B cell (primary cell): ENCODE results near the gene PRSS36. TPM values are rescaled to one million over a fixed set of nuclear protein-coding genes. Genes with fewer than 3 reads are reported as not detected.

Experiments used
- ATAC-seq: fragments of 200-7000 bp; cut with Tn5 transposase; one replicate; pipeline ENCODE4 v1.10.0; 2021; ENCODE audit warnings: low read depth, mild to moderate bottlenecking, moderate number of reproducible peaks, moderate library complexity
- CTCF ChIA-PET: fragments of 350-600 bp; sonication (Branson Sonifier 250); formaldehyde crosslinking; loops from one replicate; lab custom pipeline; 2021; ENCODE audit warnings: antibody characterized with exemption, inconsistent platforms; lab: Charles Lee
- POLR2A ChIA-PET: fragments of 350-600 bp; sonication (Branson Sonifier 250); formaldehyde crosslinking; loops from one replicate; lab custom pipeline; 2021; ENCODE audit warnings: antibody characterized with exemption; lab: Charles Lee
- DNase-seq: peaks from one replicate; pipeline ENCODE4 v3.0.0; 2013
- H2AFZ ChIP-seq: 2 replicates; pipeline ENCODE4 v1.6.1; 2012; ENCODE audit warnings: mild to moderate bottlenecking, low read depth, low read length; ENCODE audit not compliant: insufficient read depth, poor library complexity, severe bottlenecking
- H3K27ac ChIP-seq, 2 donors: 1 replicate in 1 of 2; 2 replicates in 1 of 2; pipeline ENCODE4 v1.5.1; 2012 to 2013; ENCODE audit warnings: low read length in 2 of 2, mild to moderate bottlenecking in 2 of 2, moderate library complexity in 1 of 2
- H3K27me3 ChIP-seq, 4 experiments: fragments of 200-600 bp in 1 of 4; sonication (generic) in 1 of 4; replicated peaks in 1 of 4; 1 replicate in 2 of 4; 2 replicates in 2 of 4; pipeline versions ENCODE4 v1.6.1 to v1.7.0; 2013 to 2016; ENCODE audit warnings: low read length in 3 of 4, mild to moderate bottlenecking in 2 of 4, mixed read lengths in 1 of 4, moderate library complexity in 1 of 4; ENCODE audit not compliant: insufficient read depth in 4 of 4, control insufficient read depth in 3 of 4; ENCODE audit errors: control extremely low read depth in 1 of 4
- H3K36me3 ChIP-seq, 2 experiments: replicated peaks in 1 of 2; 1 replicate in 1 of 2; 2 replicates in 1 of 2; pipeline versions ENCODE4 v1.6.1 to v1.7.1; 2013; ENCODE audit warnings: low read length in 1 of 2; ENCODE audit not compliant: insufficient read depth in 2 of 2, control insufficient read depth in 1 of 2; ENCODE audit errors: control extremely low read depth in 1 of 2, extremely low read depth in 1 of 2
- H3K4me1 ChIP-seq, 2 donors: fragments of 200-600 bp in 1 of 2; sonication (generic) in 1 of 2; 1 replicate in 1 of 2; 2 replicates in 1 of 2; pipeline versions ENCODE4 v1.5.1 to v1.6.1; 2013 to 2017; ENCODE audit warnings: low read length in 2 of 2; ENCODE audit not compliant: control insufficient read depth in 2 of 2, insufficient read depth in 2 of 2
- H3K4me2 ChIP-seq: replicated peaks from 2 replicates; pipeline ENCODE3; 2012; ENCODE audit warnings: mild to moderate bottlenecking, low read depth, low read length; ENCODE audit not compliant: poor library complexity, severe bottlenecking
- H3K4me3 ChIP-seq, 5 experiments: fragments of 200-600 bp in 1 of 5; sonication (generic) in 1 of 5; 1 replicate in 3 of 5; 2 replicates in 2 of 5; pipeline versions ENCODE4 v1.5.1 to v1.7.0; 2011 to 2016; ENCODE audit warnings: low read length in 4 of 5, mild to moderate bottlenecking in 4 of 5, low read depth in 2 of 5, control low read depth in 1 of 5, moderate library complexity in 1 of 5; ENCODE audit not compliant: insufficient read depth in 1 of 5; ENCODE audit errors: control extremely low read depth in 1 of 5, extremely low read depth in 1 of 5
- H3K79me2 ChIP-seq: fragments of 200-600 bp; sonication (generic); one replicate; pipeline ENCODE4 v1.6.0; 2016; ENCODE audit warnings: low read length; ENCODE audit not compliant: control insufficient read depth, insufficient read depth
- H3K9ac ChIP-seq: fragments of 200-600 bp; sonication (generic); 2 replicates; pipeline ENCODE4 v1.6.1; 2017; ENCODE audit warnings: mild to moderate bottlenecking, low read length, moderate library complexity
- H3K9me3 ChIP-seq, 3 donors: one replicate each; pipeline versions ENCODE4 v1.6.1 to v1.7.1; 2013; ENCODE audit warnings: low read length in 2 of 3; ENCODE audit not compliant: control insufficient read depth in 2 of 3, insufficient read depth in 1 of 3; ENCODE audit errors: control extremely low read depth in 1 of 3
- H4K20me1 ChIP-seq: 2 replicates; pipeline ENCODE4 v1.6.0; 2012; ENCODE audit warnings: mild to moderate bottlenecking, low read length; ENCODE audit not compliant: insufficient read depth, control insufficient read depth, poor library complexity, severe bottlenecking
- H3K27ac Mint-ChIP-seq: one replicate; pipeline ENCODE4 v1.8.0; 2021; ENCODE audit warnings: mixed read lengths
- H3K27me3 Mint-ChIP-seq: one replicate; pipeline ENCODE4 v1.8.0; 2021; ENCODE audit warnings: mixed read lengths
- H3K4me1 Mint-ChIP-seq: one replicate; pipeline ENCODE4 v1.8.0; 2021; ENCODE audit warnings: mixed read lengths
- H3K4me3 Mint-ChIP-seq: one replicate; pipeline ENCODE4 v1.8.0; 2021; ENCODE audit warnings: mixed read lengths
- H3K9me3 Mint-ChIP-seq: one replicate; pipeline ENCODE4 v1.8.0; 2022; ENCODE audit warnings: mixed read lengths; ENCODE audit not compliant: insufficient read depth
- EZH2 ChIP-seq: IDR thresholded peaks from 2 replicates; pipeline ENCODE4 v1.6.1; 2012; ENCODE audit warnings: borderline replicate concordance, low read depth, mild to moderate bottlenecking, moderate library complexity, low read length; ENCODE audit not compliant: insufficient read depth, poor library complexity, severe bottlenecking
- WGBS: methylation state at CpG from one replicate; pipeline ENCODE4 v1.1.5; 2013; ENCODE audit warnings: missing lambda C conversion rate; ENCODE audit not compliant: insufficient coverage; 5-methylcytosine and 5-hydroxymethylcytosine counted together
- intact Hi-C: fragments of 100-400 bp; cut with micrococcal nuclease; formaldehyde crosslinking; loops from one replicate; pipeline ENCODE4 v1.10.0; 2022
- polyA plus RNA-seq: library from polyadenylated mRNA; depleted of rRNA; stranded (reverse); fragments of >200 nt; gene quantifications from 2 replicates; pipeline ENCODE4 v1.2.3, GENCODE V29; 2012
- small RNA-seq: library from RNA; depleted of rRNA; stranded (forward); fragments of <200 nt; gene quantifications from one replicate; pipeline ENCODE3, GENCODE V24; 2012; ENCODE audit warnings: low replicate concordance, low read depth; ENCODE audit not compliant: insufficient read length
- total RNA-seq, 2 donors: library from RNA; stranded (reverse); fragments of 120-200 nt in 1 of 2; gene quantifications; 1 replicate in 1 of 2; 2 replicates in 1 of 2; pipeline versions ENCODE4 v1.2.3 to v1.2.4, GENCODE V29; 2013 to 2022
- TF ChIP-seq, protein P1 (sequence below): fragments of 200-600 bp; IDR thresholded peaks from one replicate; pipeline ENCODE4 v1.8.0; 2022; ENCODE audit warnings: antibody characterized with exemption, mild to moderate bottlenecking

Gene PRSS36
- total and polyA plus RNA-seq, 2 donors (not counting 1 experiment from before 2014, with no cell fraction given) = 1.0 to 1.6 TPM

GRCh38 chr16:31089199-31089598 is 60.7 kb downstream of the PRSS36 start:
- Histone ChIP-seq H3K4me3 (no peak overlapping the region), H3K9me3 (no peaks in the 10 kb centered on the region), H3K4me1 (peaks cover 5 to 14% of the 10 kb centered on the region in 2 donors), H3K4me2 (no peak overlapping the region), H3K36me3 (peaks cover 0 to 13% of the 10 kb centered on the region in 2 experiments), H3K9ac (no peak overlapping the region), H4K20me1 (peaks cover 5% of the 10 kb centered on the region), H3K27ac (no peak overlapping the region), H3K79me2 (peaks cover 23% of the 10 kb centered on the region), H3K27me3 (no peaks in the 10 kb centered on the region), H2AFZ (no peak overlapping the region)
- POLR2A ChIA-PET = no interaction called here
- Mint-ChIP-seq H3K4me1 (peaks cover 11% of the 10 kb centered on the region), H3K27me3 (no peaks in the 10 kb centered on the region), H3K9me3 (no peaks in the 10 kb centered on the region), H3K27ac (no peak overlapping the region), H3K4me3 (no peak overlapping the region)
- CTCF ChIA-PET = no interaction called here
- ATAC-seq = no peak
- no peak for TF ChIP-seq EZH2
- TF ChIP-seq, protein P1, sequence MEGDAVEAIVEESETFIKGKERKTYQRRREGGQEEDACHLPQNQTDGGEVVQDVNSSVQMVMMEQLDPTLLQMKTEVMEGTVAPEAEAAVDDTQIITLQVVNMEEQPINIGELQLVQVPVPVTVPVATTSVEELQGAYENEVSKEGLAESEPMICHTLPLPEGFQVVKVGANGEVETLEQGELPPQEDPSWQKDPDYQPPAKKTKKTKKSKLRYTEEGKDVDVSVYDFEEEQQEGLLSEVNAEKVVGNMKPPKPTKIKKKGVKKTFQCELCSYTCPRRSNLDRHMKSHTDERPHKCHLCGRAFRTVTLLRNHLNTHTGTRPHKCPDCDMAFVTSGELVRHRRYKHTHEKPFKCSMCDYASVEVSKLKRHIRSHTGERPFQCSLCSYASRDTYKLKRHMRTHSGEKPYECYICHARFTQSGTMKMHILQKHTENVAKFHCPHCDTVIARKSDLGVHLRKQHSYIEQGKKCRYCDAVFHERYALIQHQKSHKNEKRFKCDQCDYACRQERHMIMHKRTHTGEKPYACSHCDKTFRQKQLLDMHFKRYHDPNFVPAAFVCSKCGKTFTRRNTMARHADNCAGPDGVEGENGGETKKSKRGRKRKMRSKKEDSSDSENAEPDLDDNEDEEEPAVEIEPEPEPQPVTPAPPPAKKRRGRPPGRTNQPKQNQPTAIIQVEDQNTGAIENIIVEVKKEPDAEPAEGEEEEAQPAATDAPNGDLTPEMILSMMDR = no peak
- intact Hi-C loops = no loop called here
- DNase-seq = no peak
- WGBS = 96% methylated on average over 5 of the region's 8 CpGs

Small RNA genes within 50 kb of the gene (small RNA-seq; reads per million reads assigned to genes)
- gene AC009088.4 (not detected), gene NDUFA3P6 (not detected)

Other genes with a start within 250 kb of the PRSS36 start
- 25.0 and 29.5 TPM in 2 replicates for gene FBXL19, start 226.5 kb downstream of the PRSS36 start, total RNA-seq
- 9.0 and 12.9 TPM in 2 replicates for gene FBXL19, start 226.5 kb downstream of the PRSS36 start, polyA plus RNA-seq
- gene ORAI3, start 201.0 kb downstream of the PRSS36 start, total RNA-seq = 51.8 and 55.8 TPM in 2 replicates
- gene ORAI3, start 201.0 kb downstream of the PRSS36 start, polyA plus RNA-seq = 24.2 and 32.2 TPM in 2 replicates
- gene SETD1A, start 192.3 kb downstream of the PRSS36 start, total RNA-seq = 37.2 and 39.5 TPM in 2 replicates
- gene SETD1A, start 192.3 kb downstream of the PRSS36 start, polyA plus RNA-seq = 11.5 and 12.4 TPM in 2 replicates
- gene HSD3B7, start 164.9 kb downstream of the PRSS36 start, total RNA-seq = 1.0 and 1.2 TPM in 2 replicates
- gene HSD3B7, start 164.9 kb downstream of the PRSS36 start, polyA plus RNA-seq = 0.65 and 0.89 TPM in 2 replicates
- 2.2 and 2.7 TPM in 2 replicates for gene STX1B, start 139.4 kb downstream of the PRSS36 start, total RNA-seq
- 1.8 and 2.1 TPM in 2 replicates for gene STX1B, start 139.4 kb downstream of the PRSS36 start, polyA plus RNA-seq
- 111 and 120 TPM in 2 replicates for gene STX4, start 116.5 kb downstream of the PRSS36 start, total RNA-seq
- gene STX4, start 116.5 kb downstream of the PRSS36 start, polyA plus RNA-seq = 133 and 159 TPM in 2 replicates
- gene ZNF668, start 75.8 kb downstream of the PRSS36 start, total RNA-seq = 11.1 and 12.0 TPM in 2 replicates
- 5.1 and 5.8 TPM in 2 replicates for gene ZNF668, start 75.8 kb downstream of the PRSS36 start, polyA plus RNA-seq
- gene ZNF646, start 75.6 kb downstream of the PRSS36 start, total RNA-seq = 45.9 and 51.7 TPM in 2 replicates
- gene ZNF646, start 75.6 kb downstream of the PRSS36 start, polyA plus RNA-seq = 9.2 and 14.7 TPM in 2 replicates
- 10.7 and 10.8 TPM in 2 replicates for gene PRSS53, start 61.1 kb downstream of the PRSS36 start, total RNA-seq
- gene PRSS53, start 61.1 kb downstream of the PRSS36 start, polyA plus RNA-seq = 10.1 and 11.6 TPM in 2 replicates
- gene VKORC1, start 55.3 kb downstream of the PRSS36 start, total RNA-seq = 36.8 and 45.7 TPM in 2 replicates
- 22.3 and 31.8 TPM in 2 replicates for gene VKORC1, start 55.3 kb downstream of the PRSS36 start, polyA plus RNA-seq
- 24.7 and 29.7 TPM in 2 replicates for gene BCKDK, start 41.7 kb downstream of the PRSS36 start, total RNA-seq
- 20.0 and 27.6 TPM in 2 replicates for gene BCKDK, start 41.7 kb downstream of the PRSS36 start, polyA plus RNA-seq
- gene KAT8, start 32.4 kb downstream of the PRSS36 start, total RNA-seq = 100.0 and 102 TPM in 2 replicates
- 102 TPM in 2 replicates for gene KAT8, start 32.4 kb downstream of the PRSS36 start, polyA plus RNA-seq
- gene PRSS8, start 14.3 kb downstream of the PRSS36 start, total RNA-seq = not detected in 2 replicates
- gene PRSS8, start 14.3 kb downstream of the PRSS36 start, polyA plus RNA-seq = not detected in 2 replicates
- gene FUS, start 30.1 kb upstream of the PRSS36 start, total RNA-seq = 585 and 597 TPM in 2 replicates
- gene FUS, start 30.1 kb upstream of the PRSS36 start, polyA plus RNA-seq = 181 and 386 TPM in 2 replicates
- gene PYCARD, start 52.7 kb upstream of the PRSS36 start, total RNA-seq = 31.8 and 35.7 TPM in 2 replicates
- gene PYCARD, start 52.7 kb upstream of the PRSS36 start, polyA plus RNA-seq = 36.3 and 72.0 TPM in 2 replicates
- gene TRIM72, start 64.1 kb upstream of the PRSS36 start, total RNA-seq = 0.02 and 0.05 TPM in 2 replicates
- 0.03 and 0.09 TPM in 2 replicates for gene TRIM72, start 64.1 kb upstream of the PRSS36 start, polyA plus RNA-seq
- not detected in 2 replicates for gene PYDC1, start 67.1 kb upstream of the PRSS36 start, total RNA-seq
- gene PYDC1, start 67.1 kb upstream of the PRSS36 start, polyA plus RNA-seq = not detected in 2 replicates
- 28.4 and 34.3 TPM in 2 replicates for gene ITGAM, start 109.9 kb upstream of the PRSS36 start, total RNA-seq
- gene ITGAM, start 109.9 kb upstream of the PRSS36 start, polyA plus RNA-seq = 32.9 and 66.3 TPM in 2 replicates
- 48.0 and 51.7 TPM in 2 replicates for gene ITGAX, start 205.1 kb upstream of the PRSS36 start, total RNA-seq
- 39.2 and 78.8 TPM in 2 replicates for gene ITGAX, start 205.1 kb upstream of the PRSS36 start, polyA plus RNA-seq
- not detected in 2 replicates for gene ITGAD, start 243.3 kb upstream of the PRSS36 start, total RNA-seq
- gene ITGAD, start 243.3 kb upstream of the PRSS36 start, polyA plus RNA-seq = 0.10 and 0.19 TPM in 2 replicates